CD4-positive, alpha-beta T cell treated with Interferon gamma for 1 hour (primary cell): ENCODE data around the gene FAM171A1.
A peak's percentile ranks its signal among the peaks of the same experiment; 100 is the strongest.
"Not testable (repeated sequence)": the region's sequence is repeated elsewhere in the genome, so short reads cannot be mapped to it uniquely, and the experiment has no call there.

Experiments
- DNase-seq: peaks from one replicate; pipeline ENCODE4 v3.0.0-alpha.2; 2020

FAM171A1 gene

GRCh38 chr10:15370856-15371701, at the start of gene FAM171A1:
Gene FAM171A1, minus strand, starts transcription at chr10:15371289. Its CDS starts 237 bp downstream, at chr10:15371052.
- peak; percentile 51 for DNase-seq

GRCh38 chr10:15420858-15421257, 49.8 kb upstream of the FAM171A1 start:
- DNase-seq: no peak

GRCh38 chr10:15419279-15419874, 48.3 kb upstream of the FAM171A1 start:
- no peak for DNase-seq

- DNase-seq: no peak
These were observed 44.9 kb upstream of the FAM171A1 start for GRCh38 chr10:15416034-15416433.

- no peak for DNase-seq
These were observed 39.9 kb upstream of the FAM171A1 start for GRCh38 chr10:15411010-15411409.

- DNase-seq: not testable (repeated sequence)
These were observed 38.3 kb upstream of the FAM171A1 start for GRCh38 chr10:15409350-15409749.

GRCh38 chr10:15408557-15408956, 37.5 kb upstream of the FAM171A1 start:
- no peak for DNase-seq

- no peak for DNase-seq
These were observed 34.2 kb upstream of the FAM171A1 start for GRCh38 chr10:15405319-15405718.

GRCh38 chr10:15401382-15401781, 30.3 kb upstream of the FAM171A1 start:
- no peak for DNase-seq

GRCh38 chr10:15400461-15400860, 29.4 kb upstream of the FAM171A1 start:
- not testable (repeated sequence) for DNase-seq

- DNase-seq: no peak
These were observed 28.1 kb upstream of the FAM171A1 start for GRCh38 chr10:15399060-15399661.

- DNase-seq: no peak
These were observed 24.8 kb upstream of the FAM171A1 start for GRCh38 chr10:15395935-15396334.

GRCh38 chr10:15393139-15393825, 22.2 kb upstream of the FAM171A1 start:
- DNase-seq: no peak

- DNase-seq: no peak
These were observed 20.4 kb upstream of the FAM171A1 start for GRCh38 chr10:15391491-15391890.

- not testable (repeated sequence) for DNase-seq
These were observed 17.1 kb upstream of the FAM171A1 start for GRCh38 chr10:15388172-15388571.

GRCh38 chr10:15387021-15387420, 15.9 kb upstream of the FAM171A1 start:
- no peak for DNase-seq

GRCh38 chr10:15385552-15386455, 14.7 kb upstream of the FAM171A1 start:
- no peak for DNase-seq

GRCh38 chr10:15381420-15381819, 10.3 kb upstream of the FAM171A1 start:
- no peak for DNase-seq

GRCh38 chr10:15379078-15379477, 8.0 kb upstream of the FAM171A1 start:
- DNase-seq: no peak

GRCh38 chr10:15378569-15378968, 7.5 kb upstream of the FAM171A1 start:
- no peak for DNase-seq

GRCh38 chr10:15374566-15374965, 3.5 kb upstream of the FAM171A1 start:
- no peak for DNase-seq

- no peak for DNase-seq
These were observed 3.1 kb upstream of the FAM171A1 start for GRCh38 chr10:15374156-15374555.
